Thoracic aorta (tissue), 2 donors: ENCODE measurements around the gene OR9Q1. TPM values are rescaled to one million over a fixed set of nuclear protein-coding genes. Genes with fewer than 3 reads are reported as not detected.

Experiments
- ATAC-seq: fragments of 150-250 bp; one replicate; pipeline ENCODE4 v1.8.0; 2017; ENCODE audit warnings: low read depth; ENCODE audit not compliant: insufficient number of reproducible peaks, low FRiP score
- DNase-seq: peaks from one replicate; pipeline ENCODE4 v3.0.0-alpha.2; 2020; ENCODE audit warnings: low spot score
- H3K27ac ChIP-seq, 2 donors: fragments of 200-600 bp; sonication (generic); 1 replicate in 1 of 2; 2 replicates in 1 of 2; pipeline ENCODE4 v1.5.1; 2016; ENCODE audit warnings: mild to moderate bottlenecking in 2 of 2, moderate library complexity in 2 of 2
- H3K27me3 ChIP-seq: fragments of 200-600 bp; sonication (generic); replicated peaks from 2 replicates; pipeline ENCODE4 v1.6.0; 2016; ENCODE audit warnings: mild to moderate bottlenecking; ENCODE audit not compliant: insufficient read depth
- H3K36me3 ChIP-seq: fragments of 200-600 bp; sonication (generic); one replicate; pipeline ENCODE4 v1.5.1; 2016
- H3K4me1 ChIP-seq, 2 donors: fragments of 200-600 bp; sonication (generic); 1 replicate in 1 of 2; 2 replicates in 1 of 2; pipeline versions ENCODE4 v1.5.1 to v1.6.0; 2016; ENCODE audit warnings: low read depth in 2 of 2, mild to moderate bottlenecking in 1 of 2; ENCODE audit not compliant: control insufficient read depth in 1 of 2
- H3K4me3 ChIP-seq: fragments of 200-600 bp; sonication (generic); 2 replicates; pipeline ENCODE4 v1.5.1; 2016; ENCODE audit warnings: mild to moderate bottlenecking
- H3K9me3 ChIP-seq: fragments of 200-600 bp; sonication (generic); 2 replicates; pipeline ENCODE4 v1.5.1; 2016
- total RNA-seq, 2 donors: library from RNA; depleted of rRNA; stranded (reverse); fragments of >200 nt; gene quantifications; one replicate each; pipeline versions ENCODE4 v1.1.0 to v1.2.3, GENCODE V29; 2016
- TF ChIP-seq, protein P1 (sequence below): fragments of 200-600 bp; sonication (generic); IDR thresholded peaks from one replicate; pipeline ENCODE4 v1.5.1; 2019; ENCODE audit warnings: antibody characterized with exemption

Gene OR9Q1
- total RNA-seq, 2 donors from 2014 or later = not detected

- Histone ChIP-seq H3K27me3 (no peaks in the 10 kb centered on the region), H3K27ac (no peak within 1 kb of the TSS), H3K4me1 (no peaks in the 10 kb centered on the region), H3K4me3 (no peak within 1 kb of the TSS), H3K9me3 (no peaks in the 10 kb centered on the region), H3K36me3 (no peaks in the 10 kb centered on the region)
- TF ChIP-seq, protein P1, sequence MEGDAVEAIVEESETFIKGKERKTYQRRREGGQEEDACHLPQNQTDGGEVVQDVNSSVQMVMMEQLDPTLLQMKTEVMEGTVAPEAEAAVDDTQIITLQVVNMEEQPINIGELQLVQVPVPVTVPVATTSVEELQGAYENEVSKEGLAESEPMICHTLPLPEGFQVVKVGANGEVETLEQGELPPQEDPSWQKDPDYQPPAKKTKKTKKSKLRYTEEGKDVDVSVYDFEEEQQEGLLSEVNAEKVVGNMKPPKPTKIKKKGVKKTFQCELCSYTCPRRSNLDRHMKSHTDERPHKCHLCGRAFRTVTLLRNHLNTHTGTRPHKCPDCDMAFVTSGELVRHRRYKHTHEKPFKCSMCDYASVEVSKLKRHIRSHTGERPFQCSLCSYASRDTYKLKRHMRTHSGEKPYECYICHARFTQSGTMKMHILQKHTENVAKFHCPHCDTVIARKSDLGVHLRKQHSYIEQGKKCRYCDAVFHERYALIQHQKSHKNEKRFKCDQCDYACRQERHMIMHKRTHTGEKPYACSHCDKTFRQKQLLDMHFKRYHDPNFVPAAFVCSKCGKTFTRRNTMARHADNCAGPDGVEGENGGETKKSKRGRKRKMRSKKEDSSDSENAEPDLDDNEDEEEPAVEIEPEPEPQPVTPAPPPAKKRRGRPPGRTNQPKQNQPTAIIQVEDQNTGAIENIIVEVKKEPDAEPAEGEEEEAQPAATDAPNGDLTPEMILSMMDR = no peak
- DNase-seq (no peak), ATAC-seq (no peak)
Measured at GRCh38 chr11:58188770-58189169, 165.1 kb downstream of the OR9Q1 start, which contains the start of gene OR9Q2. Gene OR9Q2, plus strand, starts transcription at chr11:58189070. Its CDS starts 1,421 bp downstream, at chr11:58190491.

DNA sequence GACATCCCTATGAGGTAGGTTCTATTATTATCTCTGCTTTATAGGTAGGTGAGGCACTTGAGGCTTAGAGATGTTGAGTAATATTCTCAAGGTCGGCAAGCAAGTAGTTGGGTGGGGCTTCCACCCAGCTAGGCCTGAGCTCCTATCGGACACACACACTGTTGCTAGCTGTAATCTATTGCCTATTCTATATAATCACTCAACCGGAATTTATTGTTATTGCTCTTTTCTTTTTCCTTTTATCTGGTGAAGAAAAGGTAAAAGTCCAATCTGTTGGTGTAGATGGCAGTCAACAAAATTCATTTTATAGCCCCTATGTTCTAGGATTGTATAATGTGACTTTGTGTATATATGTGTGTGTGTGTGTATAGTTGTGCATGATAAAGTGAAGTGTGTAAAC, 168.5 kb downstream of the OR9Q1 start:
- Histone ChIP-seq H3K4me3 (no peak overlapping the region), H3K27ac (no peak overlapping the region), H3K27me3 (no peaks in the 10 kb centered on the region), H3K9me3 (no peaks in the 10 kb centered on the region), H3K36me3 (no peaks in the 10 kb centered on the region), H3K4me1 (no peaks in the 10 kb centered on the region)
- no peak for DNase-seq
- ATAC-seq = no peak
- TF ChIP-seq, protein P1 = no peak

DNA sequence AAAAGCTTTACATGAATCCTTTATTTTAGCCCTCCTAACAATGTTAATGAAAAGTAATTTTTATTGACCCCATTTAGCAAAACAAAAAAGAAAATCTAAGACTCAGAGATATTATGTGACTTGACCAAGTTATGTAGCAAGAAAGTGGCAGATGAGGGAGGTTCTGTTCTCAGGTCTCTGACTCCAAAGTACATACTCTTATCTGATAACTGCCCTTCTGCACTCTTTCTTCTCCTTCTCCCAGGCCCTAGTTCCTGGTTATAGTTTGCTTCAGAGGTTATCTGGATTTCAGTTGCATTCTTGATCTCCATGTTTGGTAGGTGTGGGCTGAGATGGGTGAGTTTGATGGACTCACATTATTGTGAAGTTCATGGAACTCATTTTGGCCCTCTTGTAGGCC, 169.7 kb downstream of the OR9Q1 start:
- ATAC-seq = no peak

DNA sequence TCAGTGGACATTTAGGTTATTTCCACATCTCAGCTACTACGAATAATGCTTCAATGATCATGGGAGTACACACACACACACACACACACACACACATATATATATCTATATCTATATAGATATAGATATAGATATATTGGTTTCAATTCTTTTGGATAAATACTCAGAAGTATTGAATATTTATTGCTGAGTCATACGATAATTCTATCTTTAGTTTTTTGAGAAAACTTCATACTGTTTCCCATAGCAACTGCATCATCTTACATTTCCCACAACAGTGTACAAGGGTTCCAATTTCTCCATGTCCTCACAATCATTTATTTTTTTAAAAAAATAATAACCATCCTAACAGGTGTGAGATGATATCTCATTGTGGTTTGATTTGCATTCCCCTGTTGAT, 172.3 kb downstream of the OR9Q1 start:
- no peak for DNase-seq
- Histone ChIP-seq H3K4me3 (no peak overlapping the region), H3K27me3 (no peaks in the 10 kb centered on the region), H3K36me3 (no peaks in the 10 kb centered on the region), H3K9me3 (peaks cover 4% of the 10 kb centered on the region), H3K27ac (no peak overlapping the region), H3K4me1 (no peaks in the 10 kb centered on the region)
- TF ChIP-seq, protein P1 = no peak
- ATAC-seq = no peak

More for the DNA sequence above, 169.7 kb downstream of the OR9Q1 start:
- H3K4me1 ChIP-seq = no peaks in the 10 kb centered on the region
- TF ChIP-seq, protein P1 = no peak
- H3K4me3 ChIP-seq = no peak overlapping the region
- no peak overlapping the region for H3K27ac ChIP-seq
- no peaks in the 10 kb centered on the region for H3K36me3 ChIP-seq
- DNase-seq = no peak
- H3K27me3 ChIP-seq = no peaks in the 10 kb centered on the region
- H3K9me3 ChIP-seq = peaks cover 3% of the 10 kb centered on the region

DNA sequence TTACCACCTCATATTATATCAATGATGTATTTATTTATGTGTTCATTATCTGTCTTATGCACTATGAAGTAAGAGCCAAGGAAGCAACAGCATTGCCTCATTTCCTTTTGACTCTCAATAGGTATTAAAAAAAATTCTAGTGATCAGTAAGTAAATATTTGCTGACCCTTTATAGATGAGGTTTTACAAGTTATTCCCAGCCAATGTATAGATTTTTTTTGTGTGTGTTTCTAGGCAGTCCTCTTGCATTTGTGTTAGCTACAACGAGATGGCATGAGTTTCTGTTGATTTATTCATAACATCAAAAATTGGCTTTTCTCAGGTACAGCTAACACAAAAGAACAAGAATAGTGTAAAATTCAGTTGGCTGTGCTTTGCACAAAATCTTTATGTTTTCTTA, 175.6 kb downstream of the OR9Q1 start:
- H3K27ac ChIP-seq = no peak overlapping the region
- TF ChIP-seq, protein P1 = no peak

More for the DNA sequence above, 175.6 kb downstream of the OR9Q1 start:
- H3K4me3 ChIP-seq = no peak overlapping the region
- no peaks in the 10 kb centered on the region for H3K27me3 ChIP-seq
- H3K4me1 ChIP-seq = no peaks in the 10 kb centered on the region
- H3K9me3 ChIP-seq = peaks cover 4% of the 10 kb centered on the region
- DNase-seq (no peak), ATAC-seq (no peak)
- no peaks in the 10 kb centered on the region for H3K36me3 ChIP-seq
